Measurements from ENCODE around the gene PCDHB3. TPM values are rescaled to one million over a fixed set of nuclear protein-coding genes. Genes with fewer than 3 reads are reported as not detected.
"Not testable (repeated sequence)": the region's sequence is repeated elsewhere in the genome, so short reads cannot be mapped to it uniquely, and the experiment has no call there.

The PCDHB3 gene
- total RNA-seq, 4 donors from 2014 or later: 0.78 to 2.3 (median 2.0) TPM

- no peaks in the 10 kb centered on the region for H3K4me1 ChIP-seq
- TF ChIP-seq POLR2A (IDR thresholded peaks at IDR 0.05): no peak
- no peak for TF ChIP-seq CTCF (IDR thresholded peaks at IDR 0.05)
- no peak for TF ChIP-seq EP300 (IDR thresholded peaks at IDR 0.05)
- TF ChIP-seq POLR2AphosphoS5 (IDR thresholded peaks at IDR 0.05): no peak
- H3K27ac ChIP-seq: no peak overlapping the region
- peaks cover 0 to 93% (median 0%) of the 10 kb centered on the region in 3 donors for H3K9me3 ChIP-seq
- no peak for ATAC-seq
- H3K27me3 ChIP-seq: peaks cover 45% of the 10 kb centered on the region
- 36 to 64% methylated on average over 8 to 14 of the region's 33 CpGs for WGBS, 2 donors (ENCODE audit: low coverage in 1 of 2)
- H3K4me3 ChIP-seq: peak overlapping the region in 1 of 2 donors; percentile 6
- H3K36me3 ChIP-seq: no peaks in the 10 kb centered on the region
Observed at GRCh38 chr5:141150224-141150992, 50.1 kb downstream of the PCDHB3 start.

GRCh38 chr5:141150993-141151325, 50.7 kb downstream of the PCDHB3 start:
- 7 to 53% methylated on average over 3 to 13 of the region's 13 CpGs for WGBS, 2 donors (ENCODE audit: low coverage in 1 of 2)
- Histone ChIP-seq H3K4me3 (no peak overlapping the region), H3K4me1 (no peaks in the 10 kb centered on the region), H3K27me3 (peaks cover 46% of the 10 kb centered on the region), H3K27ac (no peak overlapping the region), H3K36me3 (no peaks in the 10 kb centered on the region), H3K9me3 (peaks cover 0 to 94% (median 0%) of the 10 kb centered on the region in 3 donors)
- TF ChIP-seq POLR2A (IDR thresholded peaks at IDR 0.05): no peak
- no peak for ATAC-seq

- not testable (repeated sequence) for H3K36me3 ChIP-seq, H3K4me1 ChIP-seq, H3K4me3 ChIP-seq, ATAC-seq, H3K27ac ChIP-seq
- WGBS, 2 donors (ENCODE audit: low coverage in 1 of 2): 9 to 19% methylated on average over 5 to 7 of the region's 41 CpGs
- Histone ChIP-seq H3K27me3 (peaks cover 53% of the 10 kb centered on the region), H3K9me3 (peaks cover 0 to 98% (median 0%) of the 10 kb centered on the region in 3 donors)
Observed at GRCh38 chr5:141151632-141152031, 51.4 kb downstream of the PCDHB3 start.

GRCh38 chr5:141152096-141152495, 51.8 kb downstream of the PCDHB3 start:
- not testable (repeated sequence) for H3K4me3 ChIP-seq, H3K27ac ChIP-seq, H3K4me1 ChIP-seq, ATAC-seq, H3K36me3 ChIP-seq
- Histone ChIP-seq H3K27me3 (peaks cover 57% of the 10 kb centered on the region), H3K9me3 (peaks cover 0 to 98% (median 0%) of the 10 kb centered on the region in 3 donors)
- no CpG with 5 or more reads among the region's 36 CpGs for WGBS, 2 donors (ENCODE audit: low coverage in 1 of 2)

Other genes with a start within 250 kb of the PCDHB3 start
- gene PCDHA10, start 244.6 kb upstream of the PCDHB3 start, total RNA-seq: 1 to 10 TPM in 3 of 4 donors, under 1 TPM in 1; 0.94 to 2.5 (median 1.4) TPM
- gene PCDHA11, start 231.5 kb upstream of the PCDHB3 start, total RNA-seq: 1 to 10 TPM in 1 of 4 donors, under 1 TPM in 3; 0.13 to 1.9 (median 0.89) TPM
- gene PCDHA12, start 225.2 kb upstream of the PCDHB3 start, total RNA-seq: 1 to 10 TPM in 3 of 4 donors, under 1 TPM in 1; 0.54 to 4.7 (median 1.5) TPM
- gene PCDHA13, start 218.3 kb upstream of the PCDHB3 start, total RNA-seq: 1 to 10 TPM in 2 of 4 donors, under 1 TPM in 2; 0.22 to 2.5 (median 0.79) TPM
- 1 to 10 TPM in 2 of 4 donors, under 1 TPM in 2; 0.47 to 6.6 (median 1.4) TPM for gene PCDHAC1, start 174.2 kb upstream of the PCDHB3 start, total RNA-seq
- 10 to 100 TPM in 3 of 4 donors, 1 to 10 TPM in 1; 1.6 to 25.9 (median 13.9) TPM for gene PCDHAC2, start 134.0 kb upstream of the PCDHB3 start, total RNA-seq
- under 1 TPM in 2 of 4 donors, not detected in 2; 0.05 to 0.13 TPM for gene PCDHB1, start 49.1 kb upstream of the PCDHB3 start, total RNA-seq
- 1 to 10 TPM; 1.4 to 3.0 (median 1.9) TPM for gene PCDHB2, start 5.9 kb upstream of the PCDHB3 start, total RNA-seq
- 1 to 10 TPM; 2.8 to 5.6 (median 4.8) TPM for gene PCDHB4, start 21.3 kb downstream of the PCDHB3 start, total RNA-seq
- gene PCDHB5, start 34.7 kb downstream of the PCDHB3 start, total RNA-seq: 1 to 10 TPM; 3.2 to 8.6 (median 5.8) TPM
- gene PCDHB6, start 49.6 kb downstream of the PCDHB3 start, total RNA-seq: 1 to 10 TPM; 1.0 to 2.0 (median 1.5) TPM
- 1 to 10 TPM; 1.7 to 3.0 (median 2.4) TPM for gene PCDHB7, start 72.2 kb downstream of the PCDHB3 start, total RNA-seq
- gene PCDHB8, start 77.3 kb downstream of the PCDHB3 start, total RNA-seq: 1 to 10 TPM in 3 of 4 donors, under 1 TPM in 1; 0.27 to 1.5 (median 1.2) TPM
- gene PCDHB16, start 81.9 kb downstream of the PCDHB3 start, total RNA-seq: 1 to 10 TPM; 4.4 to 5.2 (median 4.8) TPM
- gene PCDHB9, start 86.7 kb downstream of the PCDHB3 start, total RNA-seq: 10 to 100 TPM in 1 of 4 donors, 1 to 10 TPM in 3; 1.9 to 10.9 (median 3.0) TPM
- 1 to 10 TPM; 3.0 to 6.4 (median 4.1) TPM for gene PCDHB10, start 91.9 kb downstream of the PCDHB3 start, total RNA-seq
- gene PCDHB11, start 99.2 kb downstream of the PCDHB3 start, total RNA-seq: 1 to 10 TPM in 3 of 4 donors, under 1 TPM in 1; 0.99 to 5.4 (median 3.0) TPM
- 1 to 10 TPM in 3 of 4 donors, under 1 TPM in 1; 0.67 to 5.1 (median 3.4) TPM for gene PCDHB12, start 108.2 kb downstream of the PCDHB3 start, total RNA-seq
- gene PCDHB13, start 113.4 kb downstream of the PCDHB3 start, total RNA-seq: 10 to 100 TPM in 1 of 4 donors, 1 to 10 TPM in 3; 2.7 to 11.7 (median 6.1) TPM
- 10 to 100 TPM in 1 of 4 donors, 1 to 10 TPM in 3; 5.4 to 12.8 (median 7.8) TPM for gene PCDHB14, start 122.9 kb downstream of the PCDHB3 start, total RNA-seq
- 1 to 10 TPM; 3.2 to 6.6 (median 4.1) TPM for gene PCDHB15, start 144.9 kb downstream of the PCDHB3 start, total RNA-seq
- 1 to 10 TPM in 2 of 4 donors, not detected in 2; 1.2 to 3.1 TPM for gene SLC25A2, start 203.6 kb downstream of the PCDHB3 start, total RNA-seq
- 10 to 100 TPM; 58.7 to 75.9 (median 61.4) TPM for gene TAF7, start 220.3 kb downstream of the PCDHB3 start, total RNA-seq
- gene PCDHGA1, start 230.0 kb downstream of the PCDHB3 start, total RNA-seq: 1 to 10 TPM in 2 of 4 donors, under 1 TPM in 2; 0.67 to 1.3 (median 1.1) TPM
- 1 to 10 TPM; 3.2 to 5.6 (median 4.4) TPM for gene PCDHGA2, start 238.3 kb downstream of the PCDHB3 start, total RNA-seq
- gene PCDHGA3, start 243.4 kb downstream of the PCDHB3 start, total RNA-seq: 1 to 10 TPM; 1.3 to 5.7 (median 2.8) TPM
- gene PCDHGB1, start 249.6 kb downstream of the PCDHB3 start, total RNA-seq: 1 to 10 TPM; 2.0 to 9.5 (median 4.2) TPM

Measured in gastroesophageal sphincter (tissue), 4 donors.